ENCODE results near the gene OR6K3. TPM values are rescaled to one million over a fixed set of nuclear protein-coding genes. Genes with fewer than 3 reads are reported as not detected.

Gene OR6K3
- total RNA-seq, 1 donor from 2014 or later, result not detected

DNA sequence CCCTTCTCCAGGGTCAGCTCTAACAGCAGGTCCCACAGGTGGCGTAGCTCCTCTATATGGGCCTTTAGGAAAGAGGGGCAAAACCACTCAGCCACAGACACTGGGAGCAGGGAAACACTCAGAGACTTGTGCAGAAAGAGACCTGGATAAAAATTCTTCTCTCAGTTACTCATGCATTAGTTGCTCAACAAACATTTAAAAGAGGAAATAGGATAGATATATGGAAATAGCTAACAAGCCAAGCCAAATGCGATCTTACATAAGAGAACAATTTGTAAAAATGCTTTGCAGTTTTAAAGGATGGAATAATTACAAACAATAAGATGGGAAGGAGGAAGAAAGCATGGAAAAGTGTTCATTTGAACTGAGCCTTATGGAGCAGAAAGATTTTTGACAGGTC, 38.9 kb downstream of the OR6K3 start:
- Mint-ChIP-seq H3K4me3 (ENCODE audit: unreplicated experiment) (no peak overlapping the region), H3K9me3 (ENCODE audit: unreplicated experiment) (no peaks in the 10 kb centered on the region), H3K27ac (ENCODE audit: unreplicated experiment) (no peak overlapping the region), H3K27me3 (ENCODE audit: unreplicated experiment) (peaks cover 4% of the 10 kb centered on the region), H3K4me1 (ENCODE audit: unreplicated experiment) (no peaks in the 10 kb centered on the region), H3K36me3 (ENCODE audit: unreplicated experiment) (no peaks in the 10 kb centered on the region)
- TF ChIP-seq, protein P1, sequence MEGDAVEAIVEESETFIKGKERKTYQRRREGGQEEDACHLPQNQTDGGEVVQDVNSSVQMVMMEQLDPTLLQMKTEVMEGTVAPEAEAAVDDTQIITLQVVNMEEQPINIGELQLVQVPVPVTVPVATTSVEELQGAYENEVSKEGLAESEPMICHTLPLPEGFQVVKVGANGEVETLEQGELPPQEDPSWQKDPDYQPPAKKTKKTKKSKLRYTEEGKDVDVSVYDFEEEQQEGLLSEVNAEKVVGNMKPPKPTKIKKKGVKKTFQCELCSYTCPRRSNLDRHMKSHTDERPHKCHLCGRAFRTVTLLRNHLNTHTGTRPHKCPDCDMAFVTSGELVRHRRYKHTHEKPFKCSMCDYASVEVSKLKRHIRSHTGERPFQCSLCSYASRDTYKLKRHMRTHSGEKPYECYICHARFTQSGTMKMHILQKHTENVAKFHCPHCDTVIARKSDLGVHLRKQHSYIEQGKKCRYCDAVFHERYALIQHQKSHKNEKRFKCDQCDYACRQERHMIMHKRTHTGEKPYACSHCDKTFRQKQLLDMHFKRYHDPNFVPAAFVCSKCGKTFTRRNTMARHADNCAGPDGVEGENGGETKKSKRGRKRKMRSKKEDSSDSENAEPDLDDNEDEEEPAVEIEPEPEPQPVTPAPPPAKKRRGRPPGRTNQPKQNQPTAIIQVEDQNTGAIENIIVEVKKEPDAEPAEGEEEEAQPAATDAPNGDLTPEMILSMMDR (IDR thresholded peaks at IDR 0.05), result no peak
- DNase-seq (ENCODE audit: extremely low spot score, unreplicated experiment), result no peak

DNA sequence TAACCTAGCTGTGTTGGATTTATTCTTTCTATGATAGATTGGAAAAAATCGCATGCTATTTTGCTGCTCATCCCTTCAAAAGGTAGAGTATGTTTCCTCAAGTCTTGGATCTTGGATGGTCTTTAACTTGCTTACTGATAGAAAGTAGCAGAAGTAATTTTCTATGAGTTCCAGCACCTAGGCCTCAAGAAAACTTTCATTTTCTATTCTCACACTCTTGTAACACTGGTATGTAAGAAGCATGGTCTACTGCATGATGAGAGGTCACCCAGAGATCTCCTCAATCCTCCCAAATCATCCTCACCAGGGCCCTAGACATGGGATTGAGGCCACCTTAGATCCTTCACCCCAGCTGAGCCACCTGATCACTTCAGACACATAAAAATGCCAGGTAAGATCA, 41.2 kb downstream of the OR6K3 start:
- Mint-ChIP-seq H3K4me1 (ENCODE audit: unreplicated experiment) (no peaks in the 10 kb centered on the region), H3K27me3 (ENCODE audit: unreplicated experiment) (peaks cover 4% of the 10 kb centered on the region)
- TF ChIP-seq, protein P1 (IDR thresholded peaks at IDR 0.05), result no peak

DNA sequence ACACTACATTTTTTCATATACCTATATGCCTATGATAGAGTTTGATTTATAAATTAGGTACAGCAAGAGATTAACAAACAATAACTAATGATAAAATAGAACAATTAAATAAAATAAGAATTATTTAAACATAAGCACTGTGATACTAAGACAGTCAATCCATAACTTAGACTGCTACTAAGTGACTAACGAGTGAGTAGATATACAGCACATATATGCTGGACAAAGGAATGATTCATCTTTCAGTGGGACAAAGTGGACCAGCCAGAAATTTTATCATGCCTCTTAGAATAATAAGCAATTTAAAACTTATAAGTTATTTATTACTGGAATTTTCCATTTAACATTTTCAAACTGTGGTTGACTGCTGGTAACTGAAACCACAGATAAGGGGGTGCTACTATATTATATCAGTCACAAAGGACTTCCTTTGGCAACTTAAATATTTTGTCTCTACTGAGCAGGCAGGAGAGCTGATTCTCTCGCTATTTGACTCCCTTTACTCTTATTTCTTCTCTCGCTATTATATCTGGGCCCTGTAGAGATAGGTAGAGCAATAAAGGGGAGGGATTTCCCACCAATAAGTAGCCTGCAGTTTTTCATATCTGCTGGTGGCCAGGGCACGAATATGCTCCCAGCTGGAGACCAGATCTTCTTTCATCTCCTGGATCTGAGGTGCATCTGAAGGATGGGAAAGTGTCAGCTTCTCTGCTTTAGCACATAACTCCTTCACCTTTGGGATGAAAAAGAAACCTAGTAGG, 44.8 kb downstream of the OR6K3 start:
- TF ChIP-seq, protein P1 (IDR thresholded peaks at IDR 0.05), result no peak
- Mint-ChIP-seq H3K9me3 (ENCODE audit: unreplicated experiment) (no peaks in the 10 kb centered on the region), H3K27me3 (ENCODE audit: unreplicated experiment) (no peaks in the 10 kb centered on the region), H3K36me3 (ENCODE audit: unreplicated experiment) (no peaks in the 10 kb centered on the region), H3K4me1 (ENCODE audit: unreplicated experiment) (no peaks in the 10 kb centered on the region), H3K27ac (ENCODE audit: unreplicated experiment) (no peak overlapping the region), H3K4me3 (ENCODE audit: unreplicated experiment) (no peak overlapping the region)
- DNase-seq (ENCODE audit: extremely low spot score, unreplicated experiment), result no peak

More for the DNA sequence above, 41.2 kb downstream of the OR6K3 start:
- Mint-ChIP-seq H3K9me3 (ENCODE audit: unreplicated experiment) (no peaks in the 10 kb centered on the region), H3K4me3 (ENCODE audit: unreplicated experiment) (no peak overlapping the region), H3K36me3 (ENCODE audit: unreplicated experiment) (no peaks in the 10 kb centered on the region), H3K27ac (ENCODE audit: unreplicated experiment) (no peak overlapping the region)
- DNase-seq (ENCODE audit: extremely low spot score, unreplicated experiment), result no peak

DNA sequence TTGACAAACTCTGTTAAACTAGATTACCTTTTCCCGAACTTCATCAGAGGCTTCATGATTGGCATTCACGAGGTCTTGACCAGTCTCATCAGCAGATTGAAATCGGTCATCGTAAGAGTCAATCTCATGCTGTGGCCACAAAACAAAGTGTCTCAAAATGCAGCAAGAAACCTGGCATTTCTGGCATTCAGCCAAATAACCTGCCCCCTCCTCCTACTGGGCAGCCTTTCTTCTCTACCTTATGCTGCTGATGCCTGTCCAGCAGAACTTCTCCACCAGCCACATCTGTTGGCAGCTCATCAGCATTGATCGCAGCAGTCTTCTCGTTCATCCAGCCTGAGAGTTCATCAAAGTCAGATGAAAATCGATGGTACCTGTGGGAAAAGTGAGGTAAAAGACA, 46.2 kb downstream of the OR6K3 start:
- H3K36me3 Mint-ChIP-seq (ENCODE audit: unreplicated experiment), result no peaks in the 10 kb centered on the region
- no peak for DNase-seq (ENCODE audit: extremely low spot score, unreplicated experiment)
- no peaks in the 10 kb centered on the region for H3K9me3 Mint-ChIP-seq (ENCODE audit: unreplicated experiment)
- H3K27ac Mint-ChIP-seq (ENCODE audit: unreplicated experiment), result no peak overlapping the region
- H3K4me3 Mint-ChIP-seq (ENCODE audit: unreplicated experiment), result no peak overlapping the region
- TF ChIP-seq, protein P1 (IDR thresholded peaks at IDR 0.05), result no peak
- H3K27me3 Mint-ChIP-seq (ENCODE audit: unreplicated experiment), result no peaks in the 10 kb centered on the region
- H3K4me1 Mint-ChIP-seq (ENCODE audit: unreplicated experiment), result no peaks in the 10 kb centered on the region

Other genes with a start within 250 kb of the OR6K3 start
- gene OR10R2, start 248.5 kb downstream of the OR6K3 start, total RNA-seq, result not detected in 2 replicates
- not detected in 2 replicates for gene OR6Y1, start 166.3 kb downstream of the OR6K3 start, total RNA-seq
- gene OR6P1, start 150.1 kb downstream of the OR6K3 start, total RNA-seq, result not detected in 2 replicates
- gene OR10X1, start 140.8 kb downstream of the OR6K3 start, total RNA-seq, result not detected in 2 replicates
- gene OR10Z1, start 115.5 kb downstream of the OR6K3 start, total RNA-seq, result not detected in 2 replicates
- not detected in 2 replicates for gene SPTA1, start 34.0 kb downstream of the OR6K3 start, total RNA-seq
- not detected in 2 replicates for gene OR6K2, start 20.1 kb downstream of the OR6K3 start, total RNA-seq
- not detected in 2 replicates for gene OR6K6, start 34.0 kb upstream of the OR6K3 start, total RNA-seq
- gene OR6N1, start 51.5 kb upstream of the OR6K3 start, total RNA-seq, result not detected in 2 replicates
- not detected in 2 replicates for gene OR6N2, start 60.5 kb upstream of the OR6K3 start, total RNA-seq
- not detected in 2 replicates for gene MNDA, start 110.6 kb upstream of the OR6K3 start, total RNA-seq
- gene PYHIN1, start 210.8 kb upstream of the OR6K3 start, total RNA-seq, result not detected in 2 replicates